NB4 (cell line): Measurements from ENCODE around the gene ZNF205.

Experiments
- DNase-seq: peaks from one replicate; pipeline ENCODE4 v3.0.0; 2010; ENCODE audit warnings: low read depth
- H3K4me3 ChIP-seq: one replicate; pipeline ENCODE4 v1.5.1; 2011; ENCODE audit warnings: mild to moderate bottlenecking, low read depth, low read length, moderate library complexity
- MYC ChIP-seq: IDR thresholded peaks from 2 replicates; pipeline ENCODE4 v1.6.1; 2011; ENCODE audit warnings: low read depth, low read length
- POLR2A ChIP-seq: IDR thresholded peaks from 2 replicates; pipeline ENCODE4 v1.6.1; 2011; ENCODE audit warnings: mild to moderate bottlenecking; ENCODE audit not compliant: insufficient read length; ENCODE audit errors: extremely low read depth
- TF ChIP-seq, protein P1 (sequence below): IDR thresholded peaks from one replicate; pipeline ENCODE4 v1.5.1; 2012; ENCODE audit warnings: low read depth, low read length
- TF ChIP-seq, protein P2 (sequence below): IDR thresholded peaks from 2 replicates; pipeline ENCODE4 v1.6.1; 2011; ENCODE audit warnings: low read depth, low read length

The ZNF205 gene

DNA sequence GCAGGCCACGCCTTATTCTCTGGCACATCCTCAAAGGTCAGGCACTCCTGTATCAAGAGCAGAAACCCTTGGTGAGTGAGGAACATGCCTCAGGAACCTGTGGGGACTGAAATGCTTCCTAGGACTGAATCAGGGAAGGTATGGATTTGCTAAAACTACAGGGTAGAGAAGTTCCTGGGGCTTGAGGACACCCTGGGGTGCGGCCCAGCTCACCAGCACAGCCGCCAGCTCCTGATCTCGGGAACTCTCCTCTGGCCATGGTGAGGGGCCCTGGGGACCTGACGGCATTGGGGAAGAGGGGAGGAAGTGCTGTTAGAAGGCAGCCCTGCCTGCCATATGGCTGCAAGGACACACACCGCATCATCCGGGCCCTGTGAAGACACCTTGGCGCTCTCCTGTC lies 20.8 kb upstream of the ZNF205 start:
- no peak overlapping the region for H3K4me3 ChIP-seq
- no peak for DNase-seq
- no peak for TF ChIP-seq POLR2A
- TF ChIP-seq, protein P1, sequence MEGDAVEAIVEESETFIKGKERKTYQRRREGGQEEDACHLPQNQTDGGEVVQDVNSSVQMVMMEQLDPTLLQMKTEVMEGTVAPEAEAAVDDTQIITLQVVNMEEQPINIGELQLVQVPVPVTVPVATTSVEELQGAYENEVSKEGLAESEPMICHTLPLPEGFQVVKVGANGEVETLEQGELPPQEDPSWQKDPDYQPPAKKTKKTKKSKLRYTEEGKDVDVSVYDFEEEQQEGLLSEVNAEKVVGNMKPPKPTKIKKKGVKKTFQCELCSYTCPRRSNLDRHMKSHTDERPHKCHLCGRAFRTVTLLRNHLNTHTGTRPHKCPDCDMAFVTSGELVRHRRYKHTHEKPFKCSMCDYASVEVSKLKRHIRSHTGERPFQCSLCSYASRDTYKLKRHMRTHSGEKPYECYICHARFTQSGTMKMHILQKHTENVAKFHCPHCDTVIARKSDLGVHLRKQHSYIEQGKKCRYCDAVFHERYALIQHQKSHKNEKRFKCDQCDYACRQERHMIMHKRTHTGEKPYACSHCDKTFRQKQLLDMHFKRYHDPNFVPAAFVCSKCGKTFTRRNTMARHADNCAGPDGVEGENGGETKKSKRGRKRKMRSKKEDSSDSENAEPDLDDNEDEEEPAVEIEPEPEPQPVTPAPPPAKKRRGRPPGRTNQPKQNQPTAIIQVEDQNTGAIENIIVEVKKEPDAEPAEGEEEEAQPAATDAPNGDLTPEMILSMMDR = no peak
- TF ChIP-seq MYC = no peak

DNA sequence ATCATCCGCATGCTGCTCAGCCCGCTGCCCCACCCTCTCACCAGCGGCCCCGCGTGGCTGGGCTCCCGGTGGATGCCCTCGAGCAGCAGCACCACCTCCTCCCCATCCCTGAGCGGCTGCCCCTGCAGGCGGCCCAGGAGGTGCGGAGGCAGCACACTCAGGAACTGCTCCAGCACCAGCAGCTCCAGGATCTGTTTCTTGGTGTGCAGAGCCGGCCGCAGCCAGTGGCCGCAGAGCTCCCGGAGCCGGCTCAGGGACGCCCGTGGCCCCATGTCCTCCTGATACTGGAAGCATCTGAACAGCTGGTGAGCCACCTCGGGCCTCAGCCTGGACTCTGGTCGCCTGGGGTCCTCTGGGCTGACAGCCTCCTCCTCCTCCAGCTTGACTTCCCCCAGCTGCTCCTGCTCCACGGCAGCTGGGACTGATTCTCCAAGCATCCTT lies 19.9 kb upstream of the ZNF205 start:
- no peak for DNase-seq
- TF ChIP-seq MYC (no peak), POLR2A (no peak)
- TF ChIP-seq, protein P2, sequence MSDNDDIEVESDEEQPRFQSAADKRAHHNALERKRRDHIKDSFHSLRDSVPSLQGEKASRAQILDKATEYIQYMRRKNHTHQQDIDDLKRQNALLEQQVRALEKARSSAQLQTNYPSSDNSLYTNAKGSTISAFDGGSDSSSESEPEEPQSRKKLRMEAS = no peak
- TF ChIP-seq, protein P1 = no peak
- H3K4me3 ChIP-seq = no peak overlapping the region

DNA sequence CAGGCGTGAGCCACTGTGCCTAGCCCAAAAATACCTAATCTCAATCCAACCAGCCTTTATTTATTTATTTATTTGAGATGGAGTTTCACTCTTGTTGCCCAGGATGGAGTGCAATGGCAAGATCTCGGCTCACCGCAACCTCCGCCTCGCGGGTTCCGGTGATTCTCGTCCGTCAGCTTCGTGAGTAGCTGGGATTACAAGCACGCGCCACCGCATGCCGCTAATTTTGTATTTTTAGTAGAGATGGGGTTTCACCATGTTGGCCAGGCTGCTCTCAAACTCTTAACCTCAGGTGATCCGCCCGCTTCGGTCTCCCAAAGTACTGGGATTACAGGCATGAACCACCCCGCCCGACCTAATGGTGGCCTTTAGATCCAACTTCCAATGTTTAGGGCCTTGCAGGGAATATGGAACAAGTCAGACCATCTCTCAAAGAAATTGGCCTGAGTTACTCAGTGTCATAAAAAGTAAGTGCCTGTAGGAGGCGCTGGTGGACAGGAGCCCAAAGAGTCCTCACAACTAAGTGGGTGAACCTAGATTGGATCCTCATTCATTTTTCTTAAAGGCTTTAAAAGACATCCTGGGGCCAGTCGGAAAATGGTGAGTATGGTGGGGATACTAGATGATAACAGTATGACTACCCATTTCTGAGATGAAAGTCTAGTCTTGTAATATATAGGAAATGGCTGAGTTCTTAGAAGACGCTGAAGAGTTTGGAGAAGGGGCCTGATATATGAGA lies 17.9 kb upstream of the ZNF205 start:
- peak; percentile 75 for DNase-seq

DNA sequence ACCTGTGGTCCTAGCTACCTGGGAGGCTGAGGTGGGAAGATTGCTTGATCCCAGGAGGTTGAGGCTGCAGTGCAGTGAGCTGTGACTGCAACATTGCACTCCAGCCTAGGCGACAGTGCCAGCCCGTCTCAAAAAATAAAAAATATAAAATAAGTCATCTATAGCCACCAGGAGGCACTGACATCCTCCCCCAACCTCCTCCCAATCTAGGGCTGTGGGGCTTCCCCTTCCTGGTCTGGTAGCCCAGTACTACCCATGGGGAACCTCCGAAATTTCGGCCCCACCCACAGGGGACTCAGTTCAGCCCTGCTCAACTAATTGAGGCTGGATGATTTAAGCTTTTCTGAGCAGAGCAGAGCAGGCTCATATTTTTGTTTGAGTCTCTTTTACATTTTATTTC lies 16.5 kb upstream of the ZNF205 start:
- no peak overlapping the region for H3K4me3 ChIP-seq
- TF ChIP-seq MYC (no peak), POLR2A (no peak)
- TF ChIP-seq, protein P2 = no peak
- TF ChIP-seq, protein P1 = peak; percentile 41
- peak; percentile 85 for DNase-seq

More for the DNA sequence above, 17.9 kb upstream of the ZNF205 start:
- H3K4me3 ChIP-seq = no peak overlapping the region
- TF ChIP-seq MYC = no peak
- TF ChIP-seq, protein P1 = peak; percentile 67

DNA sequence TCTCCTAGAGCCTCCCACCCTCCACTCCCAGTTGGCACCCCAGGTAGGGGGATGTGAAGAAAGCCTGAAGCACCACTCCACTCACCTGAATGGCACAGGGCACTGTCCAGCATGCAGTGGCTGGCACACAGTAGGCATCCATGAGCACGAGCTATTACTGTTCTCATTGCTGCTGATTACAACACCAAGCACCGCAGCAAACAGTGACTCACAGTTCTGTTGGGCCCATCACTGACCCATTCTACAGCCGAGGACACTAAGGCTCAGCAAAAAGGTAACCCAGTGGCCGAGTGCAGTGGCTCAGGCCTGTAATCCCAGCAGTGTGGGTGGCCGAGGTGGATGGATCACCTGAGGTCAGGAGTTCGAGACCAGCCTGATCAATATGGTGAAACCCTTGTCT lies 16.0 kb upstream of the ZNF205 start:
- H3K4me3 ChIP-seq = no peak overlapping the region
- no peak for TF ChIP-seq MYC
- no peak for TF ChIP-seq POLR2A
- TF ChIP-seq, protein P2 = no peak
- TF ChIP-seq, protein P1 = no peak

DNA sequence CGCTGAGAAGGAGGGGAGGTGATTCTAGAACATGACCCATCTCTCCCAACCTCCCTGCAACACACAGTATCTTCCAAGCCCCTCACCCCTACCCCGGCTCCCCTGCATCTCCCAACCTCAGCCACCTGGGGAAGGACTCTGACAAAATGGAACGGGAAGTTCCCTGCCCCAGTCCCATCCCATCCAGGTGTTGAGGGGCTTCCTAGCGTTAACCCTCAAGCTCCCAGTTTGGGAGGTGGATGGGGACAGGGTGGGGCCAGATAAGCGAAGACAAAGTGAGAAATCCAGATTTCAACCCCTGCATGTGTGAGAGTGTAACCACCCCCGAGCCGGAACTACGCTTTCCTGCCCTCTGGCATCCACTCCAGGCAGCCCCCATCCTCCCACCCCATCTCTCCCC lies 15.1 kb upstream of the ZNF205 start:
- TF ChIP-seq, protein P2 = no peak
- TF ChIP-seq, protein P1 = no peak
- TF ChIP-seq POLR2A (no peak), MYC (no peak)
- DNase-seq = no peak
- H3K4me3 ChIP-seq = no peak overlapping the region

More for the DNA sequence above, 16.0 kb upstream of the ZNF205 start:
- DNase-seq = no peak
